HG03097 (cell line): ENCODE data around the gene VARS1.

Experiments used
- ATAC-seq: cut with Tn5 transposase; IDR thresholded peaks from one replicate; pipeline ENCODE4 v1.9.1; 2021; ENCODE audit not compliant: unreplicated experiment, low FRiP score

Gene VARS1

DNA sequence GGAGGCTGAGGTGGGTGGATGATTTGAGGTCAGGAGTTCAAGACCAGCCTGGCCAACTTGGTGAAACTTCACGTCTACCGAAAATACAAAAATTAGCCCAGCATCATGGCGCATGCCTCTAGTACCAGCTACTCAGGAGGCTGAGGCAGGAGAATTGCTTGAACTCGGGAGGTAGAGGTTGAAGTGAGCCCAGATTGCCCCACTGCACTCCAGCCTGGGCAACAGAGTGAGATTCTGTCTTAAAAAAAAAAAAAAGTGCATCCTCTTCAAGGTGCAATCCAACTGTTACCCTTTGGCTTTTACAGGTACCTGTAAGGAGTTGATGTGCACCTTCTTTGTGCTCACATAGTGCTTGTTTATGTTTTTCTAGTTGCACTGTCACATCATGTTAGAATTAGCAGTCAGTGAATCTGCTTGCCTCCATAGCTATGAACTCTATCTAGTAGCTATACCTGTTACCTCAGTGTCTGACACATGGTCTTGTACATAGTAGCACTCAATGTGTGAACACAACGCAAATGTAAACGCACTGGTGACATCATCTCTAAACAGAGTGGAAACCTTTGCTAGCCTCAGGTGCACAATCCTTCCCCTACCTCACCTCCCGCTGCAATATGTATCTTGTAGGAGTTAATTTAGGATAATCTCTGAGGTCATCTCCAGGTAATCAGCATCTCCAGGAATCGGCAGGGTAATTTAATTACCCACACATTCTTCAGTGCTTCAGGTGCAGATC, 46.1 kb downstream of the VARS1 start:
- ATAC-seq: no peak
